GM18517 (cell line): Measurements from ENCODE around the gene PARD3.

Experiments used
- ATAC-seq: cut with Tn5 transposase; IDR thresholded peaks from one replicate; pipeline ENCODE4 v1.9.1; 2021; ENCODE audit warnings: mild to moderate bottlenecking, moderate library complexity; ENCODE audit not compliant: unreplicated experiment

PARD3 gene

DNA sequence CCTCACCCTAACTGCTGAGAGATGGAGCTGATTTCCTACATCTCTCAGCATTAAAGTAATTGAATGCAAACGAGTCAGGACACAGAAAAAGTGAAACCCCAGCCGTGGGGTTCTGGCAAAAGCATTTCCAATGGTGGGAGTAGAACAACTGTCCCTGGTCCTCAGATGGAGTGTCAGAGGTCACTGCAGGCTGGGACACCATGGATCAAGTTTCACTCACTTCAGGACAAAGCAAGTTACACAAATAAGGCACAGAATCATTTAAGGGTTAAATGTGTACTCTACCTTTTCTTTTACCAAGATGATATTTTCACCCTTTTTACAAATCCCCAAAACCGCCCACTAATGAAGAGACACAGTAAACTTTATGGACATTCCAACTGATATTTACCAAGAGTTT lies 607.8 kb downstream of the PARD3 start:
- no peak for ATAC-seq

DNA sequence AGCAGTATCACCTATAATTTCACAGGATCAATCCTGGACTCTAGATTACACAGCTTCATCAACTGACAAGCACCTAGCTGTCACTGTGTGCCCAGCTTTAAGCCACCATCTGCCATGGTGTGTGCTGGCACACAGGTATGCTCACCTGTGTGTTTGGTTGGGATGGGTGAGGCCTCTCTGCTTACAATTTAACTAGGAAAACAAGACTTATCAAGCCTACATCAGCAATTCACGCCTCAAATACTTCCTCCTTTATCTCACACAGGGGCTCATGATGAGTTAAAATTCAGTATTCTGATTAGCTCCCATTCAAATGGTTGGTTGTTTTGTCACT lies 608.2 kb downstream of the PARD3 start:
- ATAC-seq = no peak

DNA sequence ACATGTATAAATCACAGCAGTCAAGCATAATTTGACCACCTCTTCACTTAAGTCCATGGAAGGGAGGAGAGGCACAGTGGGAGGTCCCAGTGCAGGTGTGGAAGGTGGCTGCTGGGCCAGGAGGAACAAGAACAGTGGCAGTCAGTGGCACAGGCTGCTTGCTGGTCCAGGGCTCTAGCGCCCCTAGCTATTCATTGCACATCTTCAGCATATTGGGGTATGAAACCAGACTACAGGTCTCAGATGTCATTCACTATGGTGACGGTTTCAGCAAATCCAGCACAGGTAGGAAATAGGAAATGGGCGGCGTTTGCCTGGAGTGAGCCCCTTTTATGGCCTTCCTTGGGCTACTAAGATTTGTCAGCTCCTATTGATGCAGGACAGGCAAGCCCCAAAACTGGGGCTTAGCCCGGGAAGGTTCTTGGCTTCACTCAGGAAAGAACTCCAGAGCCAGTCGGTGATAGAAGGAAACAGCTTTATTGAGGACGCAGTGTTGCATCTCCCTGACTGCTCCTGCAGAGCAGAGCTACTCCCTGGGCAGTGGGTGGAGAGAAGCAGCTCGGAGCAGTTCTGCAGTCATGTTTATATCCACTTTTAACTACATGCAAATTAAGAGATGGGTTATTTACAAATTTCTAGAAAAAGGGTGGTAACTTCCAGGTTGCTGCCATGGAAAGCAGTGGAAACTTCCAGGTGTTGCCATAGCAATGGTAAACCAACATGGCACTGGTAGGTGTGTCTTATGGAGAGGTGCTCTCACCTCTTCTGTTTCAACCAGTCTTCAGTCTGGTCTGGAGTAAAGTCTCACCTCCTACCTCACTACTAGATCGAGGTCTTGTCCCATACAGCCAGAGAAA lies 608.8 kb downstream of the PARD3 start:
- no peak for ATAC-seq

DNA sequence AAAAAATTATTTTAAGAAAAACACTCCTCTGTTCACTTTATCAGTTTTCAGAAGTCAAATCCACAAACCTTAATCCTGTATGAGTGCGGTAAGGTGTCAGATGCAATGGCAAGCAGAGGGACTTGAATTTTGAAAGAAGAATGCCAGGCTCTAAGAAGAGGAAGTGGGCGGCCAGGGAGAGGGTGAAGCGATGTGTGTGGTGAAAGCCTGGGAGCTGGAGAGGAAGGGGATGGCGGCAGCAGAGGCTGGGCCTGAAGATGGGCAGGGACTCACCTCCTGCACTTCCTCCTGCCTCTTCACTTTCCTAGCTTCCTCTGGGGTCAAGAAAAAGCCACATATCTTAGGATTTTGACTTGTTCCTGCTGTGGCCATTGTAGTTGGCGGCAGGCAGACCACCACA lies 609.6 kb downstream of the PARD3 start:
- ATAC-seq = no peak

DNA sequence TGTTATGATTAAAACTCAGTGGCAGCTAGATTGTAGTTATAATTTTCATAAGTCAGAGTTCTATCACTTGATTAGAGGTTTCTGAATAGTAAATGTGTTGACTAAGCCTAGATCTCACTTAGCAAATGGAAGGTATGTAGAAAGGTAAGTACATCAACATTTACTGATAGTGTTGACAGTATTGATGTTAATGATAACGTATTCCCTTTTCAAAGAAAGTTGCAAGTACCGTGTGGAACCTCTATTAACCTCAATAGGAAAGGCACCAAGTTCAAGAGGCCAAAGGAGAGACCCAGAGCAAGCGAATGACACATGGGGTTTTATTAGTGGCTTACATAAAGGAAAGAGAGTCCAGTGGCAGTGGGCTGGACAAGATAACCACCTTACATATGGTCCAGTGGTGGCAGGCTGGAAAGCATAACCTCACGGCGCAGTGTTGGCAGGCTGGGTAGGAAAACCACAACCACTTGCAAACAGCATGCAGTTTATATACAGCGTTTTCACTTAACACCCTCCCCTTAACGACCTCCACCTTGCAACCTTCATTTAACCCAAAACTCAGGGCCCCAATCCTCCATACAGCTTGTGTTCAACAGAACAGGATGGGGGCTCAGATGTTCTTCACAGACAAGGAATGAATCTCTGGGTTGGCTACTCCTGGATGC lies 611.0 kb downstream of the PARD3 start:
- ATAC-seq = no peak

DNA sequence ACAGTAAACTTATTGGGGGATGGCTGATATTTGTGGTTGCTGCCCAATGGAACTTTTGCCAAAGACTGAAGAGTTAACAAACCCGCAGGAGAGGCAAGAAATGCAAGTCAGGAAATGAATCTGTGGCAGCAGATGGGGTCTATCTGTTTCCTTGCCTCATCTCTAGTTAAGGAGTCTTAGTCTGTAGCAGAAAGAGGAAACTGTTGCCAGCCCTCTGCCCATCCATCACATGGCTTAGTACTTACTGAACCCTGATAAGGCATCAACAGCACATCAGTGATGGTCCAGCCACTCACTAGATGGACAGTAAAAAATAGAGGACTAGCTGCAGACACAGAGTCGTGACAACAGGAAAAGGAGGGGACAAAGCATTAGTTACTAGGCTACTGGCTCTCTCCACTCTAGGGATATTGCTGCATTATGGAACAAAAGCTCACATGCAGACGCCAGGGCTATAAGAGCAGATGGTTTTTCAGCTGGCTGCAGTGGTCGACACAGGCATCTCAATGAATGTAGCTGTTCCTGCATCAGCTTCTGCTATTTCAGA lies 614.7 kb downstream of the PARD3 start:
- ATAC-seq = no peak

DNA sequence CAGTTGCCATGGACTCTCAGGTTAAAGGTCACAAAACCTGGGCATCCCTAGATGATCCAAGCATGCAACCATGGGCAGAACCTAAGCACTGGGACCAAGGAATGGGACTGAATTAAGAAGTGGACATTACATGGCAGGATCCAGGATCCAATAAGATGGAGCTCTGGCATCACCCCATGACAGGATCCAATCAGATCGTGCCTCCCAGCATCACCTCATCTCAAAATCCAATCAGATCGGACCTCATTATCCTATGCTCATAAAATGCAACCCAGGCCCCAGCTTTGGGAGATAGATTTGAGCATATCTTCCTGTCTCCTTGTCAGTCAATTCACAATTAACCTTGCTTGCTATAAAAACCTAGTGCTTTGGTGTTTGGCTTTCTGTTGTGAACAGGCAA lies 616.1 kb downstream of the PARD3 start:
- ATAC-seq = no peak

DNA sequence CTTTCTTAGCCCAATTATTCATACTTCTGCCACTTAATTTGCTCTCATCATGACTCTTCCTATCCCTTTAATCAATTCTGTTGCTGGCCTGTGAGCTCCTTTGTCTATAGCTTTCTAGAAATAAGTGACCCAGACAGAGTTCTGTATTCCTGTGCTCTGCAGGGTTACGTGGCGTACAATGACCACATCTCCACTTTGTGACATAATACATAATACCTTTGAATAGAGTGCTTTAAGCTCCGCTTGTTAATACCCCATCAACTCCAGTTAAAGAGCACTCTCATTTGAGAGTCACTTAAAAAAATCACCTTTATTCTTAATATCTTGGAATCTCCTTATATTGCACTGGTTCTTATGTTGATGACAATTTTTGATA lies 619.0 kb downstream of the PARD3 start:
- ATAC-seq = no peak

DNA sequence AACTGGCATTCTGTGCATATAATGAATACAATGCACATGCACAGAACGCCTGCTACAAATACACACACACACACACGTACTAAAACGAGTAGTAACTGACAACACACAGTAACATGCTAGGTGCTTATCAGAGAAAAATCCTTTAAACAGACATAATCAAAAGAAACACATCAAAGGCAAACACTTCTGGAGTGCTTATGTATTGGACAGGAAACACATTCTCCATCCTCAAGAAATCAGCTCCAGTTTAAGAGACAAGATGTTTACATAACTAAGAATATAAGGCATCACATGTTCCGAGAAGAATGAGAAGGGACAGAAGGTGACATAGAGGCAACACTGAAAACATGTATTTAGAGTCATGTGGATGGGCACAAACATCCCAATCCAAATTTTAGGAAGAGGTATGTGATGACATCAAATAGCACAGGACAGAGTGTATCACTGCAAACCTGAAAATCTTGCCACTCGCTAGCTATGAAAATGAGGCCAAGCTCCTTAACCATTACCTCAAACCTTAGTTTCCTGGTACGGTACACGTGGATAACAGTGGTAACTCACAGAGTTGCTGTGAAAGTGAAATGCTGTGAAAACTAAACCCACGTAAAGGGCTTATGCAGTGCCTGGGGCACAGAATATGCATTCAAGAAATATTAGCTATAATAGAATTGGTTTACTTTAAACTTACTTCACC lies 619.6 kb downstream of the PARD3 start:
- no peak for ATAC-seq

DNA sequence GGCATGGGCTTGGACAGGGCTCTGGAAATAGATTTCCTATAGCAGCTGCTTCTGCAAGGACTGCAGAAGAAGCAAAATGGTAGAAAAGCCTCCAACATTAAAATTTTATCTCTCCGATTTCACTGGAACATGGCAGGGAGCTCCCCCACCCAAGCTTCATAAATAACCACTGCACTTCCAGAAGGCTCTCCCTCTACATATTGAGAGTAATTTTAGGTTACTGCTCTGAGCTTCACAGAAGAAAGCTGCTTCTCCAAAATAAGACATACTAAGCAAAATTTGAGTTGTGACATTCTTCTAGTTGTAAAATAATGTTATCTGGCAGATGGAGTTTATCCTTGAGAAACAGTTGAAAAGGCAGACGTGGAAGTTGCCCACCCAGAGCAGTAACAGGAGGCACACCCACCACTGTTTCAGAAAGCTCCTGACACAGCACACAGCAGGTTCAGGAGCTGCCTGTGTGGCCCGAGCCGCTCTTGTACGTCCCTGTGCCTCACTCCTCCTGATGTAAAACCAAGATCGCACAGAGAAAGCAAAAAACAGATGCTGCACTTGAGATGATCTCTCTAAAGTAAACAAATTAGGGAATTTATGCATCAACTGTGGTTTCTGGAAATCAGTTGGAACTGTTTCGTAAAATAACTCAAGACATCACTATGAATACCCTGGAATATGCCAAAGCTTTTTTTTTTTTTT lies 621.0 kb downstream of the PARD3 start:
- ATAC-seq = no peak

DNA sequence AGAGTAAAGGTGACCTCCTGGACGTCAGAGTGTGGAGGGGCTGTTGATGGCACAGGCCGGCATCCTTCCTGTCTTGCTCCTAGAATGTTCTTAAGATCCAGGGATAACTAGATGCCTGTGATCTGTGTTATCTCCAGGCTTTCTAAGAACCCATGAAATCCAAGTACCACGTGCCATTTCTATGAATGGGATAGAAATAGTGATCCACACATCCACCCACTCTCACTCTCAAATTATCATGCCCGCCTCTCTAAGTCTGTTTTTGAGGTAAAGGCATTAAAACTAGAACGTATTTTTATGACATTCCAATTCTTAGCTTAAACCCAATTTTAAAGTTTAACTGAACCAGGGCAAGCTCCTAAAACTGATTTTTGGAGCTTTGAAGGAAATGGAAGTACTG lies 622.5 kb downstream of the PARD3 start:
- no peak for ATAC-seq

DNA sequence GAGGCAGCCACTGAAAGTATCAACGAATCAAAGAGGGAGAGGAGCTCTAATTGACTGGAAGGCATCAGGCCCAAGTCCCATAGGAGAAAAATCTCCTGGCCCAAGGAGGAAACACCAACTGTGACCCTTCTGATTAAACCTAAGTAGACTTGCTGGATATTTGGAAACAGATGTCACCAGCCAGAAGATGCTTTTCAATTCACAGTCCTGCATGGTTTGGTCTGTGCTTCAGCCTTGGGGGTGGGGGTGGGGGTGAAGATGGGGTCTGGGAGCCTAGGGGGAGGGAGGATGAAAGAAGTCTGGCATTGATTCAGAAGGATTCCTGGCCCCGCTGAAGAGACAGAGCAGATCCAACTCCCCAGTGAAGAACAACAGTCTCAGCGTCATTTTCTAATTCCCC lies 623.7 kb downstream of the PARD3 start:
- no peak for ATAC-seq

DNA sequence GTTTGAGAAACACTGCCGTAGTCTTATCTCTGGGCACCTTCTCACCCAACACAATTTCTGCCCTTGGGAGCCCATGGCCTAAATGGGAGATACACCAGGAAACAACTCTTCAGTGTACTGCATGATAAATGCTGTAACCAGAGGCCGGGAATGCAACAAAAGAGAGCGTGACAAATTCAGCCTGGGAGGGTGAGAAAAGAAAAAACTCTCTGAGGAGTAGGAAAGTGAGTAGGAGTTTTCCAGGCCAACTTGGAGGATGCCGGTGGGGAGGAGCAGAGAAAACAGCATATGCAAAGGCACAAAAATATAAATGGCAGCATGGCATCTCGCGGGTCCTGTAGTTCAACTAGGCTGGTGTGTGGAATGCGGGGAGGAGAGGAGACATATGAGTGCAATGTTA lies 624.5 kb downstream of the PARD3 start:
- no peak for ATAC-seq

DNA sequence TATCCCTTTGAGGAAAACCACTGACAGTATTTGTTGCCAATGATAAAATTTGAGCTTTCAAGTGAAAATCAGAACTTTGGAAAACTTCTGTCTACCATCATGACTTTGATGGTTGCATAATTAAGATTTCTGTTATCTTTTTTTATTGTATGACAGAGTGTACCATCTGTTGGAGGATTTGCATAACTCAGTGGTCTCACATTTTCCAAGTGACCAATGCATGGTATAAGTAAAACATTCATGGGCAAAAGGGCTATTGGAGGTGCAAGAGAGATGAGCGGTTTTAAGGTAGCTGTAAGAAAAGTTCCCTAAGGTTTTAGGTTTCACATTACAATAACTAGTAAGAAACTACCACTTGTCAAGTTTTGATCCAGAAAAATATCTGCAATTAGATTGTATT lies 625.3 kb downstream of the PARD3 start:
- no peak for ATAC-seq

DNA sequence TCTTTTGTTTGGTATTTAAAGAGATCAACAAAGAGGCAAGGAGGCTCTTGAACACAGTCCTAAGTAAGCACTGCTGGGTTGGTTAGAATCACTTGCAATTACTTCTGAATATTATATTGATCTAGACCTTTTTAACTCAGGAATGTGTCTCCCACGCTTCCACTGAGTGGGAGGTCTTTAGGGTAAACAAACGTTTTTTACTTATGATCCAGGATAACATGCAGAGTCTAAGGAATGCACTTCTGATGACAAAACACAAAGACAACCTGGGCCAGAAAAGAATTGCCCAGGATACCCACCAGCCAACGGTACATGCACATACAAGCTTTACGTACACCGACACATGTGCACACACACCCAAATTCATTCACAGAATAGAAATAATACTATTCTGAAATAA lies 626.9 kb downstream of the PARD3 start:
- ATAC-seq = no peak

DNA sequence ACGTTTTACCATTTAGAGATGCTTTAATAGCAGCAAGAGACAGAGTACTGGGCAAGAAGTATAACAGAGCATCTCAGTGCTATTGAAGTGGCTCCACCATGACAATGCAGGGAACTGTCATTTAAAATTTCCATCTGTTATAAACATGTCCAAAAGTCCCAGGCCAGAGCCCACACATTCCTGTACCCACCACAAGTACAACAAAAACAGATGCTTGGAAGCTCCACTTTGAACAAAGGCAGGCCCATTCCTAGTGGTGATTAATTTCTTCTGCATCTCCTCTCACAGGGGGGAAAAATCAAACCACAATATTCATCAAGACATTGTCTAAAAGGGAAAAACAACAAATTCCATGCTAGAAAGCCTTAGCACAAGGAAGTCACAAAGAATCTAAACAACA lies 627.9 kb downstream of the PARD3 start:
- ATAC-seq = no peak

DNA sequence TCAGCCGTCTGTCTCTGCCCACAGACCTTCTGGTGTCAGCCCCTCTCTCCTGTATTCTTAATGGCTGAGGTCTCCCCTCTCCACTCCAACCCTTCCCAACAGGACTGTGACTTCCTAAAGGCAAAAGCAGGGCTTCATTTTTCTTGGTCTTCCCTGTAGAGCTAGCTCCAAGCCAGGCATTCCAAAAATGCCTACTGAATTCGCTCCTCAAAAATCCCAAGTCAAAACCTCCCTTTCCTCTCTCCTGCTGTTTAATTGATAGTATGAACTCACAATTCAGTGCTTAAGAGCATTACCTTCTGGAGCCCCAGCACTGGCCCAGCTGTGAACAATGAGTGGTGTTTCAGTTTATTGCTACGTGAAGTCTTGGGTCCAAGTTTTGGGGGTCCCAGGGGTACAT lies 628.4 kb downstream of the PARD3 start:
- no peak for ATAC-seq

DNA sequence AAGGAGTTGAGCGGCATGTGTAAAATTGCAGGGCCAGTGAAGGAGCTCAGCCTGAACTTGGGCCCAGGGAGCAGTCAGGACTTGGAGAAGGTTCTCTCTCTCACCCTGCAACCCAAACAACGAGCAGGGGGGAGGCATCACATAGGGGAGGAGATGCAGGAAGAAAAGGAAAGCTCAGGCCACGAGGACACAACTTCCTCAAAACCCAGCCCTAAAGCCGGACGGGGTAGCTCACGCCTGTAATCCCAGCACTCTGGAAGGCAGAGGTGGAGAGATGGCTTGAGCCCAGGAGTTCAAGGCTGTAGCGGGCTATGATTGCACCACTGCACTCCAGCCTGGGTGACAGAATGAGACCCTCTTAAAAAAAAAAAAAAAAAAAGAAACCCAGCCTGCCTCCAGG lies 629.1 kb downstream of the PARD3 start:
- no peak for ATAC-seq

DNA sequence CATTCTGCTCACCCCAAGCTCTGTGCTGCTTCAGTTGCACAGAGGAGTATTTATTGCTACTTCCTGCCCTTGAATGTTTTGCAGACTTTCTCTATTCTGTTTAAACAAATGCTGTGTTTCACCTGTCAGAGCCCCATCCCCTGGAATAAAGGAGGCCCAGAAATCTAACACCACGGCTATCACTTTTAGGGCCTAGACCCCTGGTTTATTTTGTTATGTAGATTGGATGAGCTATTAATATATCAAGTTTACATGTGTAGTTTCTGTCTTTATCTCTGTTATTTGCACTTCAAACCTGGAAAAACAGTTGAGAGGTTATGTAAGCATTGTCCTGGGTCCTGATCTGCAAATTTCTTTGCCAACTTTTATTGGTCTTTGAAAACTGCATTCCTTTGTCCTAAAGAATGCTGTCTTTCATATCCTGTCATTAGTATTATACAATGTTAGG lies 630.1 kb downstream of the PARD3 start:
- no peak for ATAC-seq

DNA sequence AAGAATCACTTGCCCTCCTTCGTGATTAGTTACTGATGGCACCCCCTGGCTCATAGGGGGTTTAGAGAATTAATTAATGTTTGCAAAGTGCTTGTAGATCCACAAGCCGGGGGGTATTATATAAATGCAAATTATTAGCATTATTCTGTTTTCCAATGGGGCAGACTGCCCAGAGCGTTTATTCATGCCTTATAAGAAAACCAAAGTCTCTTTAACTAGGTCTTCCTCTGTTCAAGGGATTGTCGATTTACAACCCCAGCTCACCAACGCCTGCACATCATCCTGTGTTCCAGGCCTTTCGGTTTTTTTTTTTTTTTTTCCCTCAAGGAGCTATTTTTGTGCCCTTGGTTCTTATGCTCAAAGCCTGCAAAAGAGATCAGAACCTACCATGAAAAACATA lies 630.7 kb downstream of the PARD3 start:
- no peak for ATAC-seq
